WTC11 (cell line): ENCODE measurements around the gene TPPP3. TPM values are rescaled to one million over a fixed set of nuclear protein-coding genes. Genes with fewer than 3 reads are reported as not detected.

ENCODE experiments used
- ATAC-seq: fragments of 200-7000 bp; cut with Tn5 transposase; 2 replicates; pipeline ENCODE4 v1.10.0; 2021; ENCODE audit warnings: mild to moderate bottlenecking, moderate library complexity
- CTCF ChIA-PET: fragments of 300-600 bp; sonication (Branson Sonifier 250); formaldehyde crosslinking; loops from one replicate; lab custom pipeline; 2021; ENCODE audit warnings: antibody characterized with exemption; lab: Charles Lee
- POLR2A ChIA-PET: fragments of 350-600 bp; sonication (Branson Sonifier 250); formaldehyde crosslinking; loops from one replicate; lab custom pipeline; 2021; ENCODE audit warnings: antibody characterized with exemption; lab: Charles Lee
- DNase-seq: peaks from one replicate; pipeline ENCODE4 v3.0.0; 2021; ENCODE audit warnings: low spot score
- H3K27ac Mint-ChIP-seq: 2 replicates; pipeline ENCODE4 v1.8.0; 2021; ENCODE audit warnings: mixed read lengths
- H3K27me3 Mint-ChIP-seq: 2 replicates; pipeline ENCODE4 v1.8.0; 2021; ENCODE audit warnings: low read depth, mild to moderate bottlenecking, moderate library complexity, mixed read lengths
- H3K36me3 Mint-ChIP-seq: 2 replicates; pipeline ENCODE4 v1.8.0; 2021; ENCODE audit warnings: mixed read lengths
- H3K4me1 Mint-ChIP-seq: 2 replicates; pipeline ENCODE4 v1.8.0; 2022; ENCODE audit warnings: mixed read lengths
- H3K4me3 Mint-ChIP-seq: 2 replicates; pipeline ENCODE4 v1.8.0; 2021; ENCODE audit warnings: mild to moderate bottlenecking, moderate library complexity, mixed read lengths
- H3K9me3 Mint-ChIP-seq: 2 replicates; pipeline ENCODE4 v1.8.0; 2021; ENCODE audit warnings: mixed read lengths
- ATF6 ChIP-seq: sonication (generic); formaldehyde crosslinking; IDR thresholded peaks from 2 replicates; pipeline ENCODE4 v1.8.1; 2023; ENCODE audit warnings: mild to moderate bottlenecking, missing genetic modification reagents
- CDX4 ChIP-seq: fragments of 250-450 bp; sonication (Bioruptor Pico); IDR thresholded peaks from 2 replicates; pipeline ENCODE4 v1.9.0; 2021; ENCODE audit warnings: moderate library complexity, mild to moderate bottlenecking, inconsistent platforms, borderline replicate concordance
- E2F5 ChIP-seq: sonication (generic); formaldehyde crosslinking; IDR thresholded peaks from 2 replicates; pipeline ENCODE4 v1.8.1; 2022; ENCODE audit warnings: mild to moderate bottlenecking, moderate library complexity, missing genetic modification reagents
- GABPB1 ChIP-seq: sonication (generic); formaldehyde crosslinking; IDR thresholded peaks from 2 replicates; pipeline ENCODE4 v1.8.1; 2023; ENCODE audit warnings: mild to moderate bottlenecking, missing genetic modification reagents
- HMGXB4 ChIP-seq: sonication (generic); formaldehyde crosslinking; IDR thresholded peaks from 2 replicates; pipeline ENCODE4 v1.8.1; 2023; ENCODE audit warnings: mild to moderate bottlenecking, moderate library complexity, missing genetic modification reagents
- KAT7 ChIP-seq: sonication (generic); formaldehyde crosslinking; IDR thresholded peaks from 2 replicates; pipeline ENCODE4 v1.8.1; 2023; ENCODE audit warnings: missing genetic modification reagents, mild to moderate bottlenecking, borderline replicate concordance
- SP1 ChIP-seq: sonication (generic); formaldehyde crosslinking; conservative IDR thresholded peaks from 2 replicates; pipeline ENCODE4 v1.8.1; 2022; ENCODE audit warnings: missing genetic modification reagents
- total RNA-seq: library from RNA; stranded (reverse); gene quantifications from 3 replicates; pipeline ENCODE4 v1.2.3, GENCODE V29; 2021
- TF ChIP-seq, protein P1 (sequence below): sonication (generic); formaldehyde crosslinking; IDR thresholded peaks from 2 replicates; pipeline ENCODE4 v1.8.0; 2022; ENCODE audit warnings: mild to moderate bottlenecking, missing genetic modification reagents

Gene TPPP3
- total RNA-seq, 1 experiment from 2014 or later, result 0.74 TPM

GRCh38 chr16:67431775-67432505 is 38.6 kb upstream of the TPPP3 start:
- ATAC-seq (peak; percentile 4), DNase-seq (peak; percentile 44)
- TF ChIP-seq SP1, result peak; percentile 48
- TF ChIP-seq CDX4, result no peak
- Mint-ChIP-seq H3K9me3 (no peaks in the 10 kb centered on the region), H3K4me1 (peaks cover 54% of the 10 kb centered on the region), H3K27me3 (peaks cover 12% of the 10 kb centered on the region), H3K4me3 (peak overlapping the region; percentile 75), H3K27ac (peak overlapping the region; percentile 91), H3K36me3 (no peaks in the 10 kb centered on the region)
- POLR2A ChIA-PET, result interaction anchor here (0.6 to 0.7 kb wide), 4 partner anchors 38 to 557 kb away, joined by 3 to 4 read pairs (median 4); partner anchors contain the start of gene TPPP3
- CTCF ChIA-PET, result interaction anchor here (0.5 to 4.7 kb wide), 28 partner anchors 12 to 1616 kb away, joined by 3 to 57 read pairs (median 6); partner anchors contain the start of genes ATP6V0D1, EXOC3L1, FHOD1 and KCTD19

DNA sequence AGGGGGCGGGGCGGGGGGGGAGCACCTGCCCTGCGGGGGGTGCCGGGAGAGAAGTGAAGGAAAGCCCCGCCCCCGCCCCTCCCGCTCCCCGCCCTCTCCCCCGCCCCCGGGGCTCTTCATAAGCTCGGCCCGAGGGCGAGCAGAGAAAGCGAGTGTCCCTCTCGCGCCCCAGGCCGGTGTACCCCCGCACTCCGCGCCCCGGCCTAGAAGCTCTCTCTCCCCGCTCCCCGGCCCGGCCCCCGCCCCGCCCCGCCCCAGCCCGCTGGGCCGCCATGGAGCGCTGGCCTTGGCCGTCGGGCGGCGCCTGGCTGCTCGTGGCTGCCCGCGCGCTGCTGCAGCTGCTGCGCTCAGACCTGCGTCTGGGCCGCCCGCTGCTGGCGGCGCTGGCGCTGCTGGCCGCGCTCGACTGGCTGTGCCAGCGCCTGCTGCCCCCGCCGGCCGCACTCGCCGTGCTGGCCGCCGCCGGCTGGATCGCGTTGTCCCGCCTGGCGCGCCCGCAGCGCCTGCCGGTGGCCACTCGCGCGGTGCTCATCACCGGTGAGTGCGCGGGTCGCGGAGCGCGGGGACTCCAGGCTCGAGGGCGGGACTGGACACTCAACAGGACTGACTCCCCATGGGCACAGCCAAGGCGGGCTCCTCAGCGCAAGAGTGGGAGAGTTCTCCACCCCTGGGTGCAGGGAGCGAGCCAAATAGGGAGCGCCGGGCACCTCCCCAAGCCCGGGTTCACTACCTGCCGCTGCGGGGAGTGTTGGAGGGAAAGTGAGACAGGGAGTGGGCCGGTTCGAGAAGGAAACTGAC is 37.9 kb upstream of the TPPP3 start, which contains the start of gene HSD11B2:
HSD11B2 (plus strand) TSS at position 145 of the 798 bp plus-strand sequence; CDS start at position 273, 128 bp downstream.
- no peaks in the 10 kb centered on the region for H3K9me3 Mint-ChIP-seq

More for the DNA sequence above, 37.9 kb upstream of the TPPP3 start, which contains the start of gene HSD11B2:
- peak within 1 kb of the TSS; percentile 77 for H3K4me3 Mint-ChIP-seq
- H3K36me3 Mint-ChIP-seq, result no peaks in the 10 kb centered on the region
- peak; percentile 54 for ATAC-seq
- H3K27ac Mint-ChIP-seq, result peak within 1 kb of the TSS; percentile 53
- H3K27me3 Mint-ChIP-seq, result peaks cover 12% of the 10 kb centered on the region
- TF ChIP-seq GABPB1 (peak; percentile 44; the same call in 1 of the 2 replicates), ATF6 (CRISPR knock-in tag) (no peak), KAT7 (peak; percentile 88; the same call in 1 of the 2 replicates), HMGXB4 (CRISPR knock-in tag) (0 out of 2 replicates have a peak, but pooled peaks have one; percentile 16), E2F5 (CRISPR knock-in tag) (0 out of 2 replicates have a peak, but pooled peaks have one; percentile 49)
- TF ChIP-seq, protein P1, sequence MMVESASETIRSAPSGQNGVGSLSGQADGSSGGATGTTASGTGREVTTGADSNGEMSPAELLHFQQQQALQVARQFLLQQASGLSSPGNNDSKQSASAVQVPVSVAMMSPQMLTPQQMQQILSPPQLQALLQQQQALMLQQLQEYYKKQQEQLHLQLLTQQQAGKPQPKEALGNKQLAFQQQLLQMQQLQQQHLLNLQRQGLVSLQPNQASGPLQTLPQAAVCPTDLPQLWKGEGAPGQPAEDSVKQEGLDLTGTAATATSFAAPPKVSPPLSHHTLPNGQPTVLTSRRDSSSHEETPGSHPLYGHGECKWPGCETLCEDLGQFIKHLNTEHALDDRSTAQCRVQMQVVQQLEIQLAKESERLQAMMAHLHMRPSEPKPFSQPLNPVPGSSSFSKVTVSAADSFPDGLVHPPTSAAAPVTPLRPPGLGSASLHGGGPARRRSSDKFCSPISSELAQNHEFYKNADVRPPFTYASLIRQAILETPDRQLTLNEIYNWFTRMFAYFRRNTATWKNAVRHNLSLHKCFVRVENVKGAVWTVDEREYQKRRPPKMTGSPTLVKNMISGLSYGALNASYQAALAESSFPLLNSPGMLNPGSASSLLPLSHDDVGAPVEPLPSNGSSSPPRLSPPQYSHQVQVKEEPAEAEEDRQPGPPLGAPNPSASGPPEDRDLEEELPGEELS (CRISPR knock-in tag), result peak; percentile 75; the same call in 1 of the 2 replicates
- peaks cover 60% of the 10 kb centered on the region for H3K4me1 Mint-ChIP-seq
- peak; percentile 75 for DNase-seq
- ChIA-PET POLR2A (interaction anchor here (0.6 to 1.3 kb wide), 5 partner anchors 10 to 160 kb away, joined by 3 to 5 read pairs (median 3); no protein-coding TSS in a partner anchor), CTCF (interaction anchor here (0.5 to 4.7 kb wide), 33 partner anchors 10 to 663 kb away, joined by 3 to 57 read pairs (median 6); partner anchors contain the start of genes ATP6V0D1, FHOD1, KCTD19 and LRRC36)
